HepG2 (cell line): Measurements from ENCODE around the gene CSKMT. TPM values are rescaled to one million over a fixed set of nuclear protein-coding genes. Genes with fewer than 3 reads are reported as not detected.
A peak's percentile ranks its signal among the peaks of the same experiment; 100 is the strongest.

Source experiments
- AKAP8 ChIP-seq: sonication (generic); formaldehyde crosslinking; IDR thresholded peaks from 2 replicates; pipeline ENCODE4 v1.5.1; 2020; ENCODE audit warnings: mild to moderate bottlenecking, missing genetic modification reagents
- BRD4 ChIP-seq: sonication (generic); formaldehyde crosslinking; IDR thresholded peaks from 2 replicates; pipeline ENCODE4 v1.4.0; 2020; ENCODE audit warnings: missing genetic modification reagents
- GLMP ChIP-seq: sonication (generic); formaldehyde crosslinking; IDR thresholded peaks from 2 replicates; pipeline ENCODE4 v1.9.0; 2021; ENCODE audit warnings: missing genetic modification reagents, mild to moderate bottlenecking, borderline replicate concordance
- HMGA1 ChIP-seq: sonication (generic); formaldehyde crosslinking; conservative IDR thresholded peaks from 2 replicates; pipeline ENCODE4 v1.4.0; 2020; ENCODE audit warnings: missing genetic modification reagents
- HNRNPH1 ChIP-seq: fragments of 200-400 bp; formaldehyde crosslinking; optimal IDR thresholded peaks from 2 replicates; pipeline ENCODE3; 2017; ENCODE audit warnings: mild to moderate bottlenecking, low read depth, low read length
- HNRNPUL1 ChIP-seq: fragments of 200-400 bp; formaldehyde crosslinking; IDR thresholded peaks from 2 replicates; pipeline ENCODE4 v1.6.1; 2017; ENCODE audit warnings: low read depth, mild to moderate bottlenecking, low read length, moderate library complexity
- MAX ChIP-seq: IDR thresholded peaks from 2 replicates; pipeline ENCODE4 v1.6.1; 2012; ENCODE audit warnings: inconsistent platforms
- PAX8 ChIP-seq: sonication (generic); formaldehyde crosslinking; IDR thresholded peaks from 2 replicates; pipeline ENCODE4 v1.8.0; 2022; ENCODE audit warnings: mild to moderate bottlenecking, missing genetic modification reagents, borderline replicate concordance
- PBX2 ChIP-seq: IDR thresholded peaks from 2 replicates; pipeline ENCODE4 v1.6.1; 2016; ENCODE audit warnings: control low read depth
- PTBP1 ChIP-seq: fragments of 200-400 bp; formaldehyde crosslinking; IDR thresholded peaks from 2 replicates; pipeline ENCODE4 v1.6.1; 2018; ENCODE audit warnings: low read length, low read depth; ENCODE audit not compliant: poor library complexity, severe bottlenecking
- SMARCE1 ChIP-seq: fragments of 450-650 bp; IDR thresholded peaks from 2 replicates; pipeline ENCODE4 v1.6.1; 2017; ENCODE audit warnings: borderline replicate concordance
- SOX13 ChIP-seq, 3 experiments: fragments of 450-650 bp in 1 of 3; sonication (generic) in 1 of 3; formaldehyde crosslinking in 1 of 3; IDR thresholded peaks in 2 of 3; conservative IDR thresholded peaks in 1 of 3; 2 replicates each; pipeline versions ENCODE4 v1.5.0 to v1.6.1; 2016 to 2020; ENCODE audit warnings: antibody characterized with exemption in 1 of 3, mild to moderate bottlenecking in 1 of 3, missing compliant biosample characterization in 1 of 3, missing genetic modification reagents in 1 of 3, moderate library complexity in 1 of 3
- SYNCRIP ChIP-seq: fragments of 200-400 bp; formaldehyde crosslinking; IDR thresholded peaks from 2 replicates; pipeline ENCODE4 v1.6.1; 2018; ENCODE audit warnings: mild to moderate bottlenecking, low read depth, low read length; ENCODE audit not compliant: insufficient read depth
- ZBTB7A ChIP-seq: sonication (generic); formaldehyde crosslinking; IDR thresholded peaks from 2 replicates; pipeline ENCODE4 v1.8.0; 2022; ENCODE audit warnings: mild to moderate bottlenecking, missing genetic modification reagents
- ZFP91 ChIP-seq: sonication (generic); formaldehyde crosslinking; IDR thresholded peaks from 2 replicates; pipeline ENCODE4 v1.9.0; 2022; ENCODE audit warnings: missing genetic modification reagents, mild to moderate bottlenecking, borderline replicate concordance
- ZNF703 ChIP-seq: sonication (generic); formaldehyde crosslinking; IDR thresholded peaks from 2 replicates; pipeline ENCODE4 v1.5.1; 2020; ENCODE audit warnings: missing genetic modification reagents, mild to moderate bottlenecking, moderate library complexity, borderline replicate concordance
- ZNF781 ChIP-seq: sonication (generic); formaldehyde crosslinking; IDR thresholded peaks from 2 replicates; pipeline ENCODE4 v1.5.1; 2020; ENCODE audit warnings: borderline replicate concordance, mild to moderate bottlenecking, missing genetic modification reagents; ENCODE audit errors: not compliant biosample characterization
- ZNF790 ChIP-seq: sonication (generic); formaldehyde crosslinking; IDR thresholded peaks from 2 replicates; pipeline ENCODE4 v1.8.0; 2022; ENCODE audit warnings: missing genetic modification reagents, mild to moderate bottlenecking, borderline replicate concordance
- ZSCAN22 ChIP-seq: sonication (generic); formaldehyde crosslinking; IDR thresholded peaks from 2 replicates; pipeline ENCODE4 v1.4.0; 2020; ENCODE audit warnings: mild to moderate bottlenecking, missing genetic modification reagents
- polyA plus RNA-seq, 8 experiments: library from polyadenylated mRNA; depleted of rRNA in 3 of 8; stranded (reverse) in 7 of 8; unstranded in 1 of 8; fragments of >200 nt; fragmentation: Illumina TruSeq in 4 of 8; extraction: Trizol in 4 of 8; gene quantifications; 2 replicates each; pipeline versions ENCODE4 v1.2.1 to v1.2.3, GENCODE V29; 2011 to 2016; ENCODE audit warnings: low read depth in 4 of 8, missing spikeins in 1 of 8, mixed read lengths in 1 of 8; ENCODE audit not compliant: insufficient read depth in 1 of 8
- total RNA-seq, 5 experiments: library from RNA; depleted of rRNA; stranded (reverse); fragments of >200 nt; fragmentation: Illumina TruSeq; extraction: Trizol; gene quantifications; 2 replicates each; pipeline ENCODE4 v1.2.3, GENCODE V29; 2016; ENCODE audit warnings: low read depth in 1 of 5
- TF ChIP-seq, protein P1 (sequence below): sonication (generic); formaldehyde crosslinking; IDR thresholded peaks from 2 replicates; pipeline ENCODE4 v1.8.1; 2022; ENCODE audit warnings: mild to moderate bottlenecking, missing genetic modification reagents
- TF ChIP-seq, protein P2 (sequence below): sonication (generic); formaldehyde crosslinking; conservative IDR thresholded peaks from 2 replicates; pipeline ENCODE4 v1.8.0; 2022; ENCODE audit warnings: mild to moderate bottlenecking, moderate library complexity, missing genetic modification reagents

CSKMT gene
- total and polyA plus RNA-seq, 2 of the 13 experiments (the other 11 are each of a cell fraction or from before 2014, with no cell fraction given), result 7.6 to 31.8 TPM

DNA sequence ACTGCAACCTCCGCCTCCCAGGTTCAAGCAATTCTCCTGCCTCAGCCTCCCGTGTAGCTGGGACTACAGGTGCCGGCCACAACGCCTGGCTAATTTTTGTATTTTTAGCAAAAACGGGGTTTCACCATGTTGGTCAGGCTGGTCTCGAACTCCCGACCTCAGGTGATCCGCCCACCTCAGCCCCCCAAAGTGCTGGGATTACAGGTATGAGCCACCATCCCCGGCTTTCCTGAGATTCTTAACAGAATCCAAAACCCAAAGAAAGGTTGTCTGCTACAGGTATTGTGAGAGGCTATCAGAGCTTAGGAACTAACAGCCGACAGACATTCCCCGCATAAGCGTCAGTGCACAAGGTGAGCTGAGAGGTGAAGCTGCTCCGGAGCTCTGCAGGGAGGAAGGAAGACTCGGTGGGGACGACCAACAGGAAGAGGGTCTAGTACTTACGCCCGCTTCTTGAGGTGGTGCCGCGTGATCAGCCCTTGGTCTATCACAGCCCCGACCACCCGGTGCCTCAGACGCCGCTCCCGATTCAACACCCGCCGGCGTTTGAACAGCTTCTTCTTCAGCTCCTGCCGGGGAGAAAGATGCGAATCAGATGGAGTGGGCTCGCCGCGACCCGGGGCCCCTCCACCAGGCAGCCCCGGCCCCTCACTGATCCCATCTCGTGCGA lies 572 bp upstream of the CSKMT start (continued):
- no peak for TF ChIP-seq ZFP91 (CRISPR knock-in tag)
- TF ChIP-seq HMGA1 (CRISPR knock-in tag), result no peak
- TF ChIP-seq, protein P1, sequence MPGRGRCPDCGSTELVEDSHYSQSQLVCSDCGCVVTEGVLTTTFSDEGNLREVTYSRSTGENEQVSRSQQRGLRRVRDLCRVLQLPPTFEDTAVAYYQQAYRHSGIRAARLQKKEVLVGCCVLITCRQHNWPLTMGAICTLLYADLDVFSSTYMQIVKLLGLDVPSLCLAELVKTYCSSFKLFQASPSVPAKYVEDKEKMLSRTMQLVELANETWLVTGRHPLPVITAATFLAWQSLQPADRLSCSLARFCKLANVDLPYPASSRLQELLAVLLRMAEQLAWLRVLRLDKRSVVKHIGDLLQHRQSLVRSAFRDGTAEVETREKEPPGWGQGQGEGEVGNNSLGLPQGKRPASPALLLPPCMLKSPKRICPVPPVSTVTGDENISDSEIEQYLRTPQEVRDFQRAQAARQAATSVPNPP (CRISPR knock-in tag), result no peak
- no peak for TF ChIP-seq SMARCE1
- no peak for TF ChIP-seq HNRNPH1
- TF ChIP-seq ZSCAN22 (CRISPR knock-in tag), result no peak
- TF ChIP-seq SOX13 (IDR thresholded peaks at IDR 0.05), result no peak
- TF ChIP-seq SOX13 (CRISPR knock-in tag; conservative IDR thresholded peaks at IDR 0.05 in 1 of 2, IDR thresholded peaks at IDR 0.05 in 1 of 2), result no peak
- TF ChIP-seq AKAP8 (CRISPR knock-in tag), result 0 out of 2 replicates have a peak, but pooled peaks have one; percentile 0
- no peak for TF ChIP-seq ZBTB7A (CRISPR knock-in tag)
- TF ChIP-seq SYNCRIP, result no peak
- no peak for TF ChIP-seq PAX8 (CRISPR knock-in tag)
- 0 out of 2 replicates have a peak, but pooled peaks have one; percentile 27 for TF ChIP-seq ZNF790
- TF ChIP-seq, protein P2, sequence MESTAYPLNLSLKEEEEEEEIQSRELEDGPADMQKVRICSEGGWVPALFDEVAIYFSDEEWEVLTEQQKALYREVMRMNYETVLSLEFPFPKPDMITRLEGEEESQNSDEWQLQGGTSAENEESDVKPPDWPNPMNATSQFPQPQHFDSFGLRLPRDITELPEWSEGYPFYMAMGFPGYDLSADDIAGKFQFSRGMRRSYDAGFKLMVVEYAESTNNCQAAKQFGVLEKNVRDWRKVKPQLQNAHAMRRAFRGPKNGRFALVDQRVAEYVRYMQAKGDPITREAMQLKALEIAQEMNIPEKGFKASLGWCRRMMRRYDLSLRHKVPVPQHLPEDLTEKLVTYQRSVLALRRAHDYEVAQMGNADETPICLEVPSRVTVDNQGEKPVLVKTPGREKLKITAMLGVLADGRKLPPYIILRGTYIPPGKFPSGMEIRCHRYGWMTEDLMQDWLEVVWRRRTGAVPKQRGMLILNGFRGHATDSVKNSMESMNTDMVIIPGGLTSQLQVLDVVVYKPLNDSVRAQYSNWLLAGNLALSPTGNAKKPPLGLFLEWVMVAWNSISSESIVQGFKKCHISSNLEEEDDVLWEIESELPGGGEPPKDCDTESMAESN (CRISPR knock-in tag), result no peak
- no peak for TF ChIP-seq PTBP1
- peak; percentile 24 for TF ChIP-seq ZNF781 (CRISPR knock-in tag)
- TF ChIP-seq MAX, result no peak
- TF ChIP-seq ZNF703 (CRISPR knock-in tag), result 0 out of 2 replicates have a peak, but pooled peaks have one; percentile 27
- no peak for TF ChIP-seq GLMP (CRISPR knock-in tag)
- TF ChIP-seq BRD4 (CRISPR knock-in tag), result no peak
- no peak for TF ChIP-seq PBX2 (CRISPR knock-in tag)
- no peak for TF ChIP-seq HNRNPUL1
